Dendritic cell treated with granulocyte-macrophage colony-stimulating factor and Interleukin-4, amounts not matched to agents 40 ng/mL and 50 ng/mL, for 4 days (primary cell): ENCODE results near the gene PPP1R16B.

Experiments used
- H3K27ac Mint-ChIP-seq: one replicate; pipeline ENCODE4 v1.8.0; 2022; ENCODE audit warnings: mild to moderate bottlenecking, mixed read lengths
- H3K27me3 Mint-ChIP-seq: one replicate; pipeline ENCODE4 v1.8.0; 2022; ENCODE audit warnings: mild to moderate bottlenecking, mixed read lengths
- H3K36me3 Mint-ChIP-seq: one replicate; pipeline ENCODE4 v1.8.0; 2022; ENCODE audit warnings: low read depth, mixed read lengths
- H3K4me1 Mint-ChIP-seq: one replicate; pipeline ENCODE4 v1.8.0; 2022; ENCODE audit warnings: low read depth, mixed read lengths
- H3K4me3 Mint-ChIP-seq: one replicate; pipeline ENCODE4 v1.8.0; 2022; ENCODE audit warnings: mild to moderate bottlenecking, moderate library complexity, mixed read lengths
- H3K9me3 Mint-ChIP-seq: one replicate; pipeline ENCODE4 v1.8.0; 2022; ENCODE audit warnings: mixed read lengths
- intact Hi-C: fragments of 100-400 bp; cut with micrococcal nuclease; formaldehyde crosslinking; loops from one replicate; pipeline ENCODE4 v1.15.0; 2022

Gene PPP1R16B

GRCh38 chr20:38827770-38828281, 22.3 kb downstream of the PPP1R16B start:
- intact Hi-C loops = no loop called here
- no peak overlapping the region for H3K4me3 Mint-ChIP-seq
- H3K36me3 Mint-ChIP-seq = no peaks in the 10 kb centered on the region
- no peaks in the 10 kb centered on the region for H3K9me3 Mint-ChIP-seq
- peak overlapping the region; percentile 45 for H3K27ac Mint-ChIP-seq
- H3K4me1 Mint-ChIP-seq = peaks cover 62% of the 10 kb centered on the region
- no peaks in the 10 kb centered on the region for H3K27me3 Mint-ChIP-seq

DNA sequence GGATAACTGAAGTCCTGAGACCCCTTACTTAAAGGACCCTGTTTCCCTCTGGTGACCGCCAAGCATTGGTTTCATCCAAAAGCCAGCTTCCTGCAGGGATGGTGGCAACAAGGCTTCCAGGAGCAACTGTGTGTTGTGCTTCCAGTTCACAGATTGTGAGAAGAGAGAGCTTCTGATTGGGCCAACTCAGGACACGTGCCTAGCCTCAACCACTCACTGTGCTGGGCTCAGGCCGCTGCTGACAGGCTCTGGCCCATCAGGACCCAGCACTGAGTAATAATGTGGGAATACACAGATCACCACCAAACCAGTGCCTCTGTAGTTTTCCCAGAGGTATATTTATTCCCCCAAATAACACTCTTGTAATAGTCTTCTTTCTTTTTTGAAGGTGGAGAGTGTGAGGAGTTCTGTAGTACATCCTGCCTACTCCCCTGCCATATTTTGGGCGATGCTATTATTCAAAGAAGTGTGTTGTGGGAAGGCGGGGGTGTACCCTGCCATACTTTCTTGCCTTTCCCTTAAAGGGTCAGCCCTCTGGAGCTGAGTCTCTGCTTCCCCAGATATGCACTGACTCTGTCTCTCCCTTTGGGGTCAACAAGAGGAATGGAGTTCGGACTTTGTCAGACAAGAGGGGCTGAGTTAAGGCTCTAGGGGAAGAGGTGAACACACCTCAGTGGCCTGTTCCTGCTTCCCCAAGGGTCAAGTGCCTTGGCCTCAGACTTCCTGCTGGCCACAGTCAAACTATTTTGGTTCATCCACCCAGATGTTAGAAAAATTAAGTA, 23.2 kb downstream of the PPP1R16B start:
- intact Hi-C loops = no loop called here
- H3K4me3 Mint-ChIP-seq = no peak overlapping the region
- H3K9me3 Mint-ChIP-seq = no peaks in the 10 kb centered on the region
- no peaks in the 10 kb centered on the region for H3K36me3 Mint-ChIP-seq
- no peaks in the 10 kb centered on the region for H3K27me3 Mint-ChIP-seq
- H3K27ac Mint-ChIP-seq = peak overlapping the region; percentile 45
- H3K4me1 Mint-ChIP-seq = peaks cover 53% of the 10 kb centered on the region

- intact Hi-C loops = no loop called here
- no peak overlapping the region for H3K4me3 Mint-ChIP-seq
- H3K9me3 Mint-ChIP-seq = no peaks in the 10 kb centered on the region
- H3K27me3 Mint-ChIP-seq = no peaks in the 10 kb centered on the region
- no peak overlapping the region for H3K27ac Mint-ChIP-seq
- peaks cover 46% of the 10 kb centered on the region for H3K4me1 Mint-ChIP-seq
- no peaks in the 10 kb centered on the region for H3K36me3 Mint-ChIP-seq
These were observed 23.9 kb downstream of the PPP1R16B start for GRCh38 chr20:38829296-38829875.

DNA sequence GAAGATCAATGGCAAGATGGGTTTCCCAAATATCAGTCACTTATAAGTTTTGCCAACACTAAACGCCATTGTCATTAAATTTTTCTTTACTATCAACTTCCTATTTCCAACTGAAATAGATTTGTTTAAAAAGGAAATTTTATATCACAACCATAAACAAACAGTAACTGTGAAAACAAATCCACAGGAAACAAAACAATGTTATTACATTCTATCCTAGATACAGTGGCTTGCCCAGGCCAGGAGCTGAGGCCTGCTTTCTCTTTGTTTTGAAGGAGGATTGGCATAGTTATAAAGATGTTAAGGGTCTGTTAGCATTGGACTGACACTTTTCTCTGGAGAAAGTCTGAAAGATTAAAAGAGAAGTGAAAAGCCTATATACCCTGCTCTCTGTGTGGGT, 24.9 kb downstream of the PPP1R16B start:
- Mint-ChIP-seq H3K9me3 (no peaks in the 10 kb centered on the region), H3K4me1 (peaks cover 38% of the 10 kb centered on the region), H3K36me3 (no peaks in the 10 kb centered on the region), H3K4me3 (no peak overlapping the region), H3K27ac (no peak overlapping the region), H3K27me3 (no peaks in the 10 kb centered on the region)
- intact Hi-C loops = no loop called here

- Mint-ChIP-seq H3K4me1 (peaks cover 32% of the 10 kb centered on the region), H3K9me3 (no peaks in the 10 kb centered on the region), H3K36me3 (no peaks in the 10 kb centered on the region), H3K4me3 (no peak overlapping the region), H3K27me3 (no peaks in the 10 kb centered on the region), H3K27ac (no peak overlapping the region)
- intact Hi-C loops = no loop called here
These were observed 25.7 kb downstream of the PPP1R16B start for GRCh38 chr20:38831049-38831691.

DNA sequence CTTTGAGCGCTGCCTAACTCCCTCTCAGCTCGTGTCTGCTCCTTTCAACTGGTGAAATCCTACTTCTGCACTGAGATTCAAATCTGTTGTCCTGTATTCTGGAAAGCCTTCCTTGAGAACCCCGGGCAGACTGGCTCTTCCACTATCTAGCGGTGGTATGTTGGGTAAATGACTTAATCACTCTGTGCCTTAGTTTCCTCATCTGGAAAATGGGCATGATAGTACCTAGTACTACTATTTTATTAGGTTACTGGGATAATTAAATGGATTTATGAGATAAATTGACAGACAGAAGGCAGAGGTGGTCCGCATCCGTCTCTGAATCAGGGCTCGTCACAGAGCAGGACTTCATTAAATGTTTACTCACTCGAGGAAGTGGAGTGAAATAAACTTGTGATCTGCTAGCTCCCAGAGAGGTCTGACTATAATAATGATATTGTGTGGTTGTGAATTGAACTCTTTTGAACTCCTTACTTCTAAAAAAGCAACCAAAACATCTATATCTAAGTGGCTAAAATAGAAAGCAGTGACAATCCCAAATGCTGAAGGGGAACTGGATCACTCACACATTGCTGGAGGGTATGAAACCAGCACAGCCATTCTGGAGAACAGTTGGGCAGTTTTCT, 26.6 kb downstream of the PPP1R16B start:
- Mint-ChIP-seq H3K27me3 (no peaks in the 10 kb centered on the region), H3K27ac (no peak overlapping the region), H3K9me3 (no peaks in the 10 kb centered on the region), H3K4me1 (peaks cover 28% of the 10 kb centered on the region), H3K4me3 (no peak overlapping the region), H3K36me3 (no peaks in the 10 kb centered on the region)
- intact Hi-C loops = no loop called here

- Mint-ChIP-seq H3K4me1 (peaks cover 17% of the 10 kb centered on the region), H3K27ac (no peak overlapping the region), H3K27me3 (no peaks in the 10 kb centered on the region), H3K9me3 (no peaks in the 10 kb centered on the region), H3K4me3 (no peak overlapping the region), H3K36me3 (no peaks in the 10 kb centered on the region)
- intact Hi-C loops = no loop called here
These were observed 27.8 kb downstream of the PPP1R16B start for GRCh38 chr20:38833154-38833856.

- H3K27me3 Mint-ChIP-seq = no peaks in the 10 kb centered on the region
- H3K36me3 Mint-ChIP-seq = no peaks in the 10 kb centered on the region
- H3K9me3 Mint-ChIP-seq = no peaks in the 10 kb centered on the region
- peaks cover 16% of the 10 kb centered on the region for H3K4me1 Mint-ChIP-seq
- no peak overlapping the region for H3K4me3 Mint-ChIP-seq
- no peak overlapping the region for H3K27ac Mint-ChIP-seq
- intact Hi-C loops = no loop called here
These were observed 28.3 kb downstream of the PPP1R16B start for GRCh38 chr20:38833857-38834164.

DNA sequence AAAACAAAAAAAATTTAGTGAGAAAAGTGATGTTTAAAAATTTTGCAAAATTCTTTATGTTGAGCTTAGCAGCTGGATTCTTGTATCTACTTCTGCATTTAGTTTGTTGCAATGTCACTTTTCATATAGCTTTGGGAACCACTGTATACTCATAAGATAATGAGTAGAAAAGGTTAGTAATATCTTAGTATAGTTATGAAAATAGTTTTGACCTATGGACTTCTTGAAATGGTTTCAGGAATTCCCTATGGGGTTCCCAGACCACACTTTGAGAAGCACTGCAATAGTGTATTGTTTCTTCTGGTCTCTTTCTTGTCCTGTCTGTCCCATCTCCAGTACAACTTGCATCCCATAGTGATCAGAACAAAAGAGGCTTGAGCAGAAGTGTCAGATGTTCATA, 29.4 kb downstream of the PPP1R16B start:
- Mint-ChIP-seq H3K4me3 (no peak overlapping the region), H3K9me3 (no peaks in the 10 kb centered on the region), H3K36me3 (no peaks in the 10 kb centered on the region), H3K27ac (no peak overlapping the region), H3K4me1 (peaks cover 9% of the 10 kb centered on the region), H3K27me3 (no peaks in the 10 kb centered on the region)
- intact Hi-C loops = no loop called here

DNA sequence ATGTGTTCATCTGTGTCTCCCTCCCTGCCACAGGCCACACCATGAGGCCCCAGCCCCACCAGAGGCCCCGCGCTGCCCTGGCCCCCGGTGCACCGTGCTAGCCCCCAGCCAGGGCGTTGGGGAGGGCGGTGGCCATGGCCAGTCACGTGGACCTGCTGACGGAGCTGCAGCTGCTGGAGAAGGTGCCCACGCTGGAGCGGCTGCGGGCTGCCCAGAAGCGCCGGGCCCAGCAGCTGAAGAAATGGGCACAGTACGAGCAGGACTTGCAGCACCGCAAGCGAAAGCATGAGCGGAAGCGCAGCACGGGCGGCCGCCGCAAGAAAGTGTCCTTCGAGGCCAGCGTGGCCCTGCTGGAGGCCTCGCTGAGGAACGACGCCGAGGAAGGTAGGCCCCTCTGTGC, 30.3 kb downstream of the PPP1R16B start:
- Mint-ChIP-seq H3K9me3 (no peaks in the 10 kb centered on the region), H3K27ac (no peak overlapping the region)

DNA sequence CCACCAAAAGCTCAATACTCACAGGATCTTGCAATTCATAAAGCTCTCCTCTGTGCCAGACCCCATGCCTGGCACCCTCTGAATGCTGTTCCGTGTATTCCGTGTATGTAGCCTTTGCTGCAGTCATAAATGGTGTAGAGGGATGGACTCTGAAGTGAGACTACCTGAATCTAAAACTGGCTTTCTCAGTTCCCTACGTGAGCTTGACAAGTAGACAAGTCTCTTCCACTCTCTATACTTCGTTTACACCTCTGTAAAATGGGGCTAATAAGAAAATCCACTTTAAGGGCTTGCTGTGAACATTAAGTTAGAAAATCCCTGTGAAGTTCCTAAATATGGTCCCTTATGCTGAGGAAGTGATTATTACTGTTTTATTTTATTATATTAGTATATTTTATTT, 31.5 kb downstream of the PPP1R16B start:
- peaks cover 5% of the 10 kb centered on the region for H3K4me1 Mint-ChIP-seq
- no peaks in the 10 kb centered on the region for H3K9me3 Mint-ChIP-seq
- no peaks in the 10 kb centered on the region for H3K27me3 Mint-ChIP-seq
- no peak overlapping the region for H3K27ac Mint-ChIP-seq
- H3K4me3 Mint-ChIP-seq = no peak overlapping the region
- intact Hi-C loops = no loop called here
- H3K36me3 Mint-ChIP-seq = no peaks in the 10 kb centered on the region

More for the DNA sequence above, 30.3 kb downstream of the PPP1R16B start:
- Mint-ChIP-seq H3K4me1 (peaks cover 5% of the 10 kb centered on the region), H3K36me3 (no peaks in the 10 kb centered on the region), H3K27me3 (no peaks in the 10 kb centered on the region), H3K4me3 (no peak overlapping the region)
- intact Hi-C loops = no loop called here

- no peak overlapping the region for H3K4me3 Mint-ChIP-seq
- no peak overlapping the region for H3K27ac Mint-ChIP-seq
These were observed 32.8 kb downstream of the PPP1R16B start for GRCh38 chr20:38838326-38838725.

DNA sequence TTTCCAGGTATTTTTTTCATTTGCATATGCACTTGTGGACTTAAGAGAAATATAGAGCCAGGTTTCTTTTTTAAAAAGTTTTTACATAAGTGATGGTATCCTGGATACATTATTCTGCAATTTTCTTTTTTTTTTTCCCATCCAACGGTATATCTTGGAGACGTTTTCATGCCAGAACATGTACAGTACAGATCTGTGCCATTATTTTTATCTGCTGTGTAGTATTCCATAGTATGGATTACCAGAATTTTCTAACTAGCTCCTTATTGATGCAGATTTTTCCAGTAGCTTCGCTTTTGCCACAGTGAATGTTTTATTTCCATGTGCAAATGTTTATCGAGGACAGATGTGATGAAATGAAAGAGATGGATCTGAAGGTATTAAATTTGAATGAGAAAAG, 34.1 kb downstream of the PPP1R16B start:
- Mint-ChIP-seq H3K4me1 (peaks cover 9% of the 10 kb centered on the region), H3K27ac (no peak overlapping the region), H3K4me3 (no peak overlapping the region), H3K36me3 (no peaks in the 10 kb centered on the region), H3K27me3 (no peaks in the 10 kb centered on the region), H3K9me3 (no peaks in the 10 kb centered on the region)
- intact Hi-C loops = no loop called here

More at GRCh38 chr20:38838326-38838725, 32.8 kb downstream of the PPP1R16B start:
- H3K36me3 Mint-ChIP-seq = no peaks in the 10 kb centered on the region
- H3K4me1 Mint-ChIP-seq = peaks cover 9% of the 10 kb centered on the region
- no peaks in the 10 kb centered on the region for H3K9me3 Mint-ChIP-seq
- H3K27me3 Mint-ChIP-seq = no peaks in the 10 kb centered on the region
- intact Hi-C loops = no loop called here
